Naive thymus-derived CD8-positive, alpha-beta T cell (primary cell): ENCODE measurements around the gene NPTXR. TPM values are rescaled to one million over a fixed set of nuclear protein-coding genes. Genes with fewer than 3 reads are reported as not detected.
A peak's percentile ranks its signal among the peaks of the same experiment; 100 is the strongest.

ENCODE experiments used
- ATAC-seq, 2 donors: fragments of 150-1000 bp; cut with Tn5 transposase in 1 of 2; sonication (Bioruptor Pico), chemical (Tn5 transposase) in 1 of 2; 1 replicate in 1 of 2; 2 replicates in 1 of 2; pipeline ENCODE4 v1.10.0; 2021; ENCODE audit warnings: mild to moderate bottlenecking in 2 of 2, moderate library complexity in 2 of 2
- POLR2A ChIA-PET: fragments of 350-600 bp; sonication (Branson Sonifier 250); formaldehyde crosslinking; loops from one replicate; lab custom pipeline; 2021; ENCODE audit warnings: antibody characterized with exemption; lab: Charles Lee
- DNase-seq, 10 donors: peaks; one replicate each; pipeline versions ENCODE4 v3.0.0 to v3.0.0-alpha.2; 2020 to 2022
- H3K27ac Mint-ChIP-seq, 10 donors: one replicate each; pipeline ENCODE4 v1.8.0; 2020 to 2022; ENCODE audit warnings: mild to moderate bottlenecking in 10 of 10, mixed read lengths in 10 of 10, moderate library complexity in 4 of 10, inconsistent platforms in 1 of 10
- H3K27me3 Mint-ChIP-seq, 5 donors: one replicate each; pipeline ENCODE4 v1.8.0; 2021 to 2022; ENCODE audit warnings: mixed read lengths in 5 of 5
- H3K36me3 Mint-ChIP-seq, 3 donors: one replicate each; pipeline ENCODE4 v1.8.0; 2020 to 2022; ENCODE audit warnings: mixed read lengths in 3 of 3, mild to moderate bottlenecking in 2 of 3, inconsistent platforms in 1 of 3
- H3K4me1 Mint-ChIP-seq, 4 donors: one replicate each; pipeline ENCODE4 v1.8.0; 2021 to 2022; ENCODE audit warnings: mixed read lengths in 4 of 4
- H3K4me3 Mint-ChIP-seq, 10 donors: one replicate each; pipeline ENCODE4 v1.8.0; 2020 to 2022; ENCODE audit warnings: mild to moderate bottlenecking in 10 of 10, mixed read lengths in 10 of 10, moderate library complexity in 6 of 10, inconsistent platforms in 1 of 10
- H3K9me3 Mint-ChIP-seq, 9 donors: one replicate each; pipeline ENCODE4 v1.8.0; 2020 to 2022; ENCODE audit warnings: mixed read lengths in 9 of 9, mild to moderate bottlenecking in 3 of 9, inconsistent platforms in 1 of 9, moderate library complexity in 1 of 9
- polyA plus RNA-seq, 3 donors: library from polyadenylated mRNA; unstranded; fragments of 300-500 nt; fragmentation: Illumina TruSeq; gene quantifications; one replicate each; pipeline ENCODE4 v1.2.3, GENCODE V29; 2021
- total RNA-seq, 8 experiments: library from RNA in 2 of 8; stranded (reverse) in 2 of 8; gene quantifications; one replicate each; pipeline ENCODE4 v1.2.3 and lab custom pipeline; 2021 to 2026

NPTXR gene
- total and polyA plus RNA-seq, 5 experiments from 2014 or later: 0.73 to 12.6 (median 1.1) TPM

- ATAC-seq (no peak), DNase-seq (no peak)
- Mint-ChIP-seq H3K9me3 (no peaks in the 10 kb centered on the region), H3K27ac (peak overlapping the region in 5 of 10 donors; percentile 29 to 71 (median 46)), H3K36me3 (peaks cover 0 to 2% (median 0%) of the 10 kb centered on the region in 3 donors), H3K4me1 (peaks cover 17 to 26% (median 20%) of the 10 kb centered on the region in 4 donors), H3K4me3 (peak overlapping the region; percentile 36 to 82 (median 68)), H3K27me3 (peaks cover 0 to 18% (median 6%) of the 10 kb centered on the region in 5 donors)
- POLR2A ChIA-PET: interaction anchor here (0.5 to 6.2 kb wide), 3 partner anchors 92 to 113 kb away, joined by 3 to 57 read pairs (median 50); no protein-coding TSS in a partner anchor
Observed at GRCh38 chr22:38845004-38845740, 1.3 kb upstream of the NPTXR start.

DNA sequence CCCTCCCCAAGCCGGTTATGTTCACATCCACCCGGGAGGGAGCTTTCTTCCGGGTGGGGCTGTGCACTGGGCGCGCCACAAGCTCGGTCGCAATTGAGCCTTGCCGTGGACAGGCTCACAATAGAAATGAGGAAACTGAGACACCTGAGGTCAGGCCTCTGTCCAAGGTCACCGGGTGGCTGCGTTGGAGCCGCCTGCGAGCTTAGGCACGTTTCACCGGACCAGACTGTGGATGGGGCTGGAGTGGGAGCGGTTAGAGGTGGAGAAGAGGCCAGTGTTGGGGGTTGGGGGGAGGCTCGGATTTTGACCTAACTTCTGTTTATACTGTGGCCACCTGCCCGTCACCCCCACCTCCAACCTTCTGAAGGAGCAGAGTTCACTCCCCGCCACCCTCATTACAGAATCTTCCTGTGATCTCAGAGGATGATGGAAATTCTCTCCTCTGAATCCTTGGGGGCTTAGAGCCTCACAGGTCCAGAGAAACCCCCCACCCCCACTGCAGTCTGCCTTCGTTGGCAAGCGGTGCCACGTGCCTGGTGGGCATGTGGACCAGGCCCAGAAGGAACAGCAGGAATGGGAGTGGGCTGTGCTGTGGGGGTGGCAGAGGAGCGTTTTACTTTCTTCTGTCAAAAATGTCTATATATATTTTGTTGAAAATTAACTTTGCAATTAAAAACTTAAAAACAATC, 631 bp upstream of the NPTXR start:
- Mint-ChIP-seq H3K4me3 (peak overlapping the region; percentile 20 to 82 (median 68)), H3K27ac (peak overlapping the region in 5 of 10 donors; percentile 5 to 87 (median 57)), H3K4me1 (peaks cover 19 to 32% (median 26%) of the 10 kb centered on the region in 4 donors), H3K36me3 (peaks cover 0 to 7% (median 0%) of the 10 kb centered on the region in 3 donors), H3K27me3 (peaks cover 0 to 25% (median 6%) of the 10 kb centered on the region in 5 donors), H3K9me3 (no peaks in the 10 kb centered on the region)
- POLR2A ChIA-PET: interaction anchor here (1.0 to 6.2 kb wide), 8 partner anchors 9 to 120 kb away, joined by 3 to 57 read pairs (median 5); partner anchors contain the start of gene SUN2
- ATAC-seq: peak in 1 of 2 donors; percentile 1
- DNase-seq: no peak

GRCh38 chr22:38843201-38843656, 599 bp downstream of the NPTXR start:
- peak; percentile 39 to 79 (median 53) for DNase-seq
- Mint-ChIP-seq H3K9me3 (no peaks in the 10 kb centered on the region), H3K27me3 (peaks cover 0 to 24% (median 6%) of the 10 kb centered on the region in 5 donors), H3K4me1 (peaks cover 19 to 32% (median 28%) of the 10 kb centered on the region in 4 donors), H3K4me3 (peak overlapping the region in 2 of 10 donors; percentile 22 to 85), H3K27ac (no peak overlapping the region), H3K36me3 (peaks cover 0 to 7% (median 0%) of the 10 kb centered on the region in 3 donors)
- POLR2A ChIA-PET: interaction anchor here (0.6 to 6.2 kb wide), 23 partner anchors 11 to 476 kb away, joined by 3 to 57 read pairs (median 4); partner anchors contain the start of genes CBX6, GTPBP1, RPL3 and SUN2
- ATAC-seq: peak; percentile 85 to 88

- DNase-seq (no peak), ATAC-seq (no peak)
- Mint-ChIP-seq H3K27me3 (peaks cover 0 to 24% (median 6%) of the 10 kb centered on the region in 5 donors), H3K4me1 (peaks cover 19 to 32% (median 28%) of the 10 kb centered on the region in 4 donors), H3K36me3 (peaks cover 0 to 10% (median 0%) of the 10 kb centered on the region in 3 donors), H3K27ac (peak overlapping the region in 7 of 10 donors; percentile 5 to 85 (median 40)), H3K4me3 (peak overlapping the region; percentile 74 to 90 (median 85)), H3K9me3 (no peaks in the 10 kb centered on the region)
- POLR2A ChIA-PET: interaction anchor here (0.6 to 6.2 kb wide), 22 partner anchors 11 to 477 kb away, joined by 3 to 57 read pairs (median 4); partner anchors contain the start of genes CBX6, GTPBP1, RPL3 and SUN2
Observed at GRCh38 chr22:38842512-38843200, 1.2 kb downstream of the NPTXR start.

DNA sequence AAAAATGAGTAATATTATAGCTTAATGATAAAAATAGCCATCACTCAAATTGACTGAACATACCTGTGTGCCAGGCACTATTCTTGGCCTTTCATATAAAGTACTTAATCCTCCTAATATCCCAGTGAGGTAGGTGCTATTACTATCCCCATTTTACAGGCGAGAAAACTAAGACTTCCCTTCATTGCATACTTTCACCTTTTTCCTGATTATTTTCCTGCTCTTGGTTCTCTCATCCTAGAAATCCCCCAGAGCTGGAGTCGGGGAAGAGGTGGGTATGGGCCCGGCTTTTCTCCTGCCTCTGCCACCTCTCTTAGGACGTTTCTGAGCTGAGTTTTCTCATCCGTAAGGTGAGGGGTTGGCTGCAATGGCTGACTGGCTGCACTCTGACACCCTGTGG, 2.2 kb downstream of the NPTXR start:
- H3K9me3 Mint-ChIP-seq: no peaks in the 10 kb centered on the region
- DNase-seq: no peak
- H3K36me3 Mint-ChIP-seq: peaks cover 0 to 12% (median 0%) of the 10 kb centered on the region in 3 donors
- POLR2A ChIA-PET: interaction anchor here (3.2 to 6.2 kb wide), 3 partner anchors 29 to 109 kb away, joined by 16 to 57 read pairs (median 50); partner anchors contain the start of gene CBX6
- peaks cover 19 to 32% (median 29%) of the 10 kb centered on the region in 4 donors for H3K4me1 Mint-ChIP-seq
- H3K27ac Mint-ChIP-seq: no peak overlapping the region
- H3K4me3 Mint-ChIP-seq: peak overlapping the region; percentile 39 to 90 (median 85)
- no peak for ATAC-seq
- H3K27me3 Mint-ChIP-seq: peaks cover 0 to 23% (median 6%) of the 10 kb centered on the region in 5 donors

GRCh38 chr22:38841211-38841610, 2.6 kb downstream of the NPTXR start:
- no peak for DNase-seq
- Mint-ChIP-seq H3K4me3 (peak overlapping the region in 3 of 10 donors; percentile 73 to 86 (median 83)), H3K27ac (no peak overlapping the region), H3K4me1 (peaks cover 19 to 32% (median 29%) of the 10 kb centered on the region in 4 donors), H3K9me3 (no peaks in the 10 kb centered on the region), H3K36me3 (peaks cover 0 to 13% (median 0%) of the 10 kb centered on the region in 3 donors), H3K27me3 (peaks cover 0 to 19% (median 6%) of the 10 kb centered on the region in 5 donors)
- no peak for ATAC-seq
- POLR2A ChIA-PET: interaction anchor here (3.2 to 6.2 kb wide), 3 partner anchors 30 to 109 kb away, joined by 16 to 57 read pairs (median 50); partner anchors contain the start of gene CBX6

GRCh38 chr22:38840129-38840528, 3.7 kb downstream of the NPTXR start:
- peak overlapping the region in 8 of 10 donors; percentile 3 to 73 (median 42) for H3K4me3 Mint-ChIP-seq
- DNase-seq (no peak), ATAC-seq (no peak)
- peaks cover 19 to 33% (median 28%) of the 10 kb centered on the region in 4 donors for H3K4me1 Mint-ChIP-seq
- no peaks in the 10 kb centered on the region for H3K9me3 Mint-ChIP-seq
- peak overlapping the region in 4 of 10 donors; percentile 3 to 65 (median 30) for H3K27ac Mint-ChIP-seq
- peaks cover 0 to 16% (median 0%) of the 10 kb centered on the region in 3 donors for H3K36me3 Mint-ChIP-seq
- peaks cover 0 to 19% (median 6%) of the 10 kb centered on the region in 5 donors for H3K27me3 Mint-ChIP-seq
- POLR2A ChIA-PET: interaction anchor here (6.2 kb wide), 1 partner anchor 108 kb away, joined by 57 read pairs; no protein-coding TSS in a partner anchor

- Mint-ChIP-seq H3K36me3 (peaks cover 0 to 16% (median 0%) of the 10 kb centered on the region in 3 donors), H3K4me3 (peak overlapping the region in 6 of 10 donors; percentile 3 to 64 (median 46)), H3K27me3 (peaks cover 0 to 19% (median 6%) of the 10 kb centered on the region in 5 donors), H3K27ac (peak overlapping the region in 4 of 10 donors; percentile 4 to 65 (median 34)), H3K9me3 (no peaks in the 10 kb centered on the region), H3K4me1 (peaks cover 19 to 33% (median 28%) of the 10 kb centered on the region in 4 donors)
- POLR2A ChIA-PET: interaction anchor here (6.2 kb wide), 1 partner anchor 107 kb away, joined by 57 read pairs; no protein-coding TSS in a partner anchor
- DNase-seq (no peak), ATAC-seq (no peak)
Observed at GRCh38 chr22:38839686-38840085, 4.1 kb downstream of the NPTXR start.

- no peak for DNase-seq
- peaks cover 0 to 16% (median 0%) of the 10 kb centered on the region in 3 donors for H3K36me3 Mint-ChIP-seq
- peaks cover 12 to 31% (median 21%) of the 10 kb centered on the region in 4 donors for H3K4me1 Mint-ChIP-seq
- peak overlapping the region in 1 of 10 donors; percentile 42 for H3K27ac Mint-ChIP-seq
- no peak overlapping the region for H3K4me3 Mint-ChIP-seq
- POLR2A ChIA-PET: no interaction called here
- H3K27me3 Mint-ChIP-seq: peaks cover 0 to 14% (median 5%) of the 10 kb centered on the region in 5 donors
- H3K9me3 Mint-ChIP-seq: no peaks in the 10 kb centered on the region
- ATAC-seq: no peak
Observed at GRCh38 chr22:38837414-38837928, 6.4 kb downstream of the NPTXR start.

DNA sequence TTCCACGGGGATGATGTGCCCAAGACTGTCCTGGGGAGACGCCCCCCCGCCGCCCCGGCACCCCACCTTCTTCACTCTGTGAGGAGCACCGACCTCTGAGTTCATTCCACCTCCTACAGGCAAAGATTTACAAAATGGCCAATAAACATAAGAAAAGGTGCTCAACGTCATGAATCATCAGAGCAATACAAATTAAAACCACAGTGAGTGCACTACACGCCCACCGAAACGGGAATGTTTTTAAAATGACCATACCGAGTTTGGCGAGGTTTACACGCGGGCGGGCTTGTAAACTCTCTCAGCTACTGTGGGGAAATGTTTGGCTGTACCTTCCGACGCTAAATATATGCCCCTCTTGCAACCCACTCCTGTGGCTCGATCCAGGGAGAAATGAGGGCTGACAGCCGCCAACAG, 7.9 kb downstream of the NPTXR start:
- peaks cover 6 to 26% (median 12%) of the 10 kb centered on the region in 4 donors for H3K4me1 Mint-ChIP-seq
- no peak overlapping the region for H3K4me3 Mint-ChIP-seq
- no peak for ATAC-seq
- H3K27ac Mint-ChIP-seq: no peak overlapping the region
- DNase-seq: no peak
- H3K36me3 Mint-ChIP-seq: peaks cover 0 to 19% (median 0%) of the 10 kb centered on the region in 3 donors
- H3K27me3 Mint-ChIP-seq: peaks cover 0 to 9% (median 2%) of the 10 kb centered on the region in 5 donors
- H3K9me3 Mint-ChIP-seq: no peaks in the 10 kb centered on the region
- POLR2A ChIA-PET: interaction anchor here (0.6 kb wide), 1 partner anchor 11 kb away, joined by 4 read pairs; no protein-coding TSS in a partner anchor

GRCh38 chr22:38834991-38835390, 8.8 kb downstream of the NPTXR start:
- peaks cover 0 to 16% (median 0%) of the 10 kb centered on the region in 3 donors for H3K36me3 Mint-ChIP-seq
- peaks cover 0 to 5% (median 0%) of the 10 kb centered on the region in 5 donors for H3K27me3 Mint-ChIP-seq
- no peaks in the 10 kb centered on the region for H3K9me3 Mint-ChIP-seq
- H3K4me1 Mint-ChIP-seq: peaks cover under 1 to 17% (median 5%) of the 10 kb centered on the region in 4 donors
- no peak for ATAC-seq
- POLR2A ChIA-PET: interaction anchor here (0.6 kb wide), 2 partner anchors 96 to 471 kb away, joined by 3 read pairs; no protein-coding TSS in a partner anchor
- no peak overlapping the region for H3K4me3 Mint-ChIP-seq
- DNase-seq: no peak
- no peak overlapping the region for H3K27ac Mint-ChIP-seq
